Measurements from ENCODE around the gene OSBPL9.

The OSBPL9 gene

GRCh38 chr1:51574796-51575195, 42.1 kb upstream of the OSBPL9 start:
- peak overlapping the region; percentile 93; the same call in 1 of the 2 replicates for H3K27ac ChIP-seq
- TF ChIP-seq POLR2AphosphoS5 (IDR thresholded peaks at IDR 0.05; ENCODE audit: borderline replicate concordance, low read depth, low read length): no peak
- no peak for TF ChIP-seq EZH2 (IDR thresholded peaks at IDR 0.05)
- no peak for TF ChIP-seq FOXP2 (optimal IDR thresholded peaks at IDR 0.05; ENCODE audit: control extremely low read depth, extremely low read length, insufficient read depth)

DNA sequence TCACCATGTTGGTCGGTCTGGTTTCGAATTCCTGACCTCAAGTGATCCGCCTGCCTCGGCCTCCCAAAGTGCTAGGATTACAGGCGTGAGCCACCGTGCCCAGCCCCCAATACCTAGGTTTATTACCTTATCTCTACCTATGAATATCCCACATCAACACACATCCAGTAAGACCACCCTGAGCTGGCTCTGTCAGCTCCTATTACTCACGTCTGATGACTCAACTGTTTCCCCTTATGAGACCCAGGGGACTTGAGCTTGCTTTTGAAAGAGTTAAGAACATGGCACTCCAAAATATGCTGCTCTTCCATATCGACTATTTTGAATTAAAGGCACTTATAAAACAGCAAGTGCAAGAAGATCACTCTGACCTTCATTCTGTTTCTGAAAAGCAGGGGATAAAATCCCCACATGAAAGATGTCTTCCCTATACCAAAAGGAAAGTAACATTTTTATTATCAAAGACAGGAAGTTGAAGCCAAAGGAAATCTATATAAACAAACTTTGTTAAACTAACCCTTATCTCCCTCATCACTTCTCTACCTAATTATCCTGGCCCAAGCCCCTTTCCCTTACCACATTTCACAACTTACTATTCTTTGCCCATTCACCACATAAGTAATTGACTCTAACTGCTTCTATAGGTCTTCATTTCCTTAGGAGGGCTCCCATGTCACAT, 41.3 kb upstream of the OSBPL9 start:
- Histone ChIP-seq H3K9ac (ENCODE audit: insufficient read length) (peak overlapping the region; percentile 45), H3K9me3 (ENCODE audit: low read depth, low read length) (no peaks in the 10 kb centered on the region), H3K36me3 (ENCODE audit: insufficient read depth, low read length) (no peaks in the 10 kb centered on the region), H3K27ac (peak overlapping the region; percentile 93), H3K4me3 (peak overlapping the region; percentile 58)
- TF ChIP-seq EZH2 (IDR thresholded peaks at IDR 0.05) (no peak), POLR2AphosphoS5 (IDR thresholded peaks at IDR 0.05; ENCODE audit: borderline replicate concordance, low read depth, low read length) (peak; percentile 25; the same call in 1 of the 2 replicates), FOXP2 (optimal IDR thresholded peaks at IDR 0.05; ENCODE audit: control extremely low read depth, extremely low read length, insufficient read depth) (no peak)
- peak; percentile 87 for DNase-seq (ENCODE audit: low read depth, low spot score)

More at GRCh38 chr1:51574796-51575195, 42.1 kb upstream of the OSBPL9 start:
- Histone ChIP-seq H3K9me3 (ENCODE audit: low read depth, low read length) (no peaks in the 10 kb centered on the region), H3K4me3 (no peak overlapping the region), H3K9ac (ENCODE audit: insufficient read length) (no peak overlapping the region), H3K36me3 (ENCODE audit: insufficient read depth, low read length) (no peaks in the 10 kb centered on the region)
- DNase-seq (ENCODE audit: low read depth, low spot score): no peak

DNA sequence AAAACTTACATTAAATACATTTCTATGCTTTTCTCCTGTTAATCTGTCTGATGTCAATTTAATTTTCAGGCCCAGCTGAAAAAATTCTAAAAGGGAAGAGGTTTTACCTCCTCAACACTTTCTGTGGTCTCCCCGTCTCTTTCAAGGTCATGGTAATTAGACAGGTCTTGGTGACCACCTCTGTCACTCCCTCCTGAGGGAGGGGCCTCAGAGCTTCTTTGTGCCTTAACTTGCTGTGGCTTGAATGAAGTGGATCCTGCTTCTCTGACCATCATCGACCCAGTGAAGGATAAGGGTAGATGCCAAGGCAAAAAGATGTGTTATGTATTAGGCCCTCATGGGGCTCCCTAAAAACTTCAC, 40.8 kb upstream of the OSBPL9 start:
- peak overlapping the region; percentile 93 for H3K27ac ChIP-seq
- H3K9me3 ChIP-seq (ENCODE audit: low read depth, low read length): no peaks in the 10 kb centered on the region
- H3K36me3 ChIP-seq (ENCODE audit: insufficient read depth, low read length): no peaks in the 10 kb centered on the region
- DNase-seq (ENCODE audit: low read depth, low spot score): no peak
- H3K4me3 ChIP-seq: peak overlapping the region; percentile 58
- H3K9ac ChIP-seq (ENCODE audit: insufficient read length): peak overlapping the region; percentile 45
- TF ChIP-seq POLR2AphosphoS5 (IDR thresholded peaks at IDR 0.05; ENCODE audit: borderline replicate concordance, low read depth, low read length): no peak
- no peak for TF ChIP-seq EZH2 (IDR thresholded peaks at IDR 0.05)
- TF ChIP-seq FOXP2 (optimal IDR thresholded peaks at IDR 0.05; ENCODE audit: control extremely low read depth, extremely low read length, insufficient read depth): no peak

DNA sequence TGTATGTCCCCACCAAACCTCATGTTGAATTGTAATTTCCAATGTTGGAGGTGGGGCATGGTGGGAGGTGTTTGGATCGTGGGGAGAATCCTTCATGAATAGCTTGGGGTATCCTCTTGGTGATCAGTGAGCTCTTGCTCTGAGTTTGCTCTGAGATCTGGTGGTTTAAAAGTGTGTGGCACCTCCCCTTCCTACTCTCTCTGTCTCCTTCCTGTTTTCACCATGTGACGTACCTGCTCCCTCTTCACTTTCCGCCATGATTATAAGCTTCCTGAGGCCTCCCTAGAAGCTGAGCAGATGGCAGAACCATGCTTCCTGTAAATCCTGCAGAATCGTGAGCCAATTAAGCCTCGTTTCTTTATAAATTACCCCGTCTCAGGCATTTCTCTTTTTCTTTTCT, 40.0 kb upstream of the OSBPL9 start:
- no peak overlapping the region for H3K4me3 ChIP-seq
- no peak overlapping the region for H3K27ac ChIP-seq
- DNase-seq (ENCODE audit: low read depth, low spot score): no peak
- H3K9me3 ChIP-seq (ENCODE audit: low read depth, low read length): no peaks in the 10 kb centered on the region
- no peak overlapping the region for H3K9ac ChIP-seq (ENCODE audit: insufficient read length)
- no peak for TF ChIP-seq FOXP2 (optimal IDR thresholded peaks at IDR 0.05; ENCODE audit: control extremely low read depth, extremely low read length, insufficient read depth)
- TF ChIP-seq POLR2AphosphoS5 (IDR thresholded peaks at IDR 0.05; ENCODE audit: borderline replicate concordance, low read depth, low read length): no peak
- no peak for TF ChIP-seq EZH2 (IDR thresholded peaks at IDR 0.05)
- H3K36me3 ChIP-seq (ENCODE audit: insufficient read depth, low read length): no peaks in the 10 kb centered on the region

DNA sequence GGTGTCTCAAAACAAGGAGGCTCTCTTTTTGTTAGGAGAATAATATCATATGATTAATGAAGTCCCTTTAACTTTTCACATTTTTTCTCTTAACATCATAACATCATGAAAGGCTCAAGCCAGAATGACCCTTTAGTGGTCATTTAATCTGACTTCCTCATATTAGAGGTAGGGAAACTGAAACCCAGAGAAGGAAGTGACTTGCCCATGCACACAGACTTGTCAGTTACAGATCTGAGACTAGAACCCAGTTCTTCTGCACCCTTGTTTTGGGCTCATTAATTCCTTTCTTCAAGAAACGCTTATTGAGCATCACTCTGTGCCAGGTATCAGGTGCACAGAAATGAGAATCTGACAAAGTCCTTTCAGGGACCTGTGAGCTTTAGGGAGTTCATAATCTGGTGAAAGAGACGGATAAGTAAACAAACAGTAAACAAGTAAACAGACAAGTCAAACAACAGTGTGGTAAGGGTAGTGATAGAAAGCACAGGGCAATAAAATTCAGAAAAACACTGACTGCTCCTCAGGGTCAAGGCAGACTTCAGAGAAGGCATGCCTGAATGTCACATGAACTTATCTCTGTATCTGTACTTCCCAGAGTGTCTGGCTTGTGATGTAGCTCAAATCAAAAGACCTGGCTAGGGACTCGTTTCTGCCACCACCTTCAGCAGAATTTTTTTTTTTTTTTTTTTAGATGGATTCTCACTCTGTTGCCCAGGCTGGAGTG, 38.3 kb upstream of the OSBPL9 start:
- Histone ChIP-seq H3K9me3 (ENCODE audit: low read depth, low read length) (no peaks in the 10 kb centered on the region), H3K9ac (ENCODE audit: insufficient read length) (no peak overlapping the region), H3K36me3 (ENCODE audit: insufficient read depth, low read length) (no peaks in the 10 kb centered on the region), H3K27ac (no peak overlapping the region), H3K4me3 (no peak overlapping the region)
- no peak for DNase-seq (ENCODE audit: low read depth, low spot score)
- TF ChIP-seq POLR2AphosphoS5 (IDR thresholded peaks at IDR 0.05; ENCODE audit: borderline replicate concordance, low read depth, low read length) (no peak), FOXP2 (optimal IDR thresholded peaks at IDR 0.05; ENCODE audit: control extremely low read depth, extremely low read length, insufficient read depth) (no peak), EZH2 (IDR thresholded peaks at IDR 0.05) (no peak)

- no peak for TF ChIP-seq EZH2 (IDR thresholded peaks at IDR 0.05)
- TF ChIP-seq POLR2AphosphoS5 (IDR thresholded peaks at IDR 0.05; ENCODE audit: borderline replicate concordance, low read depth, low read length): no peak
- TF ChIP-seq FOXP2 (optimal IDR thresholded peaks at IDR 0.05; ENCODE audit: control extremely low read depth, extremely low read length, insufficient read depth): no peak
- Histone ChIP-seq H3K36me3 (ENCODE audit: insufficient read depth, low read length) (no peaks in the 10 kb centered on the region), H3K27ac (no peak overlapping the region), H3K4me3 (no peak overlapping the region), H3K9ac (ENCODE audit: insufficient read length) (no peak overlapping the region), H3K9me3 (ENCODE audit: low read depth, low read length) (no peaks in the 10 kb centered on the region)
- no peak for DNase-seq (ENCODE audit: low read depth, low spot score)
Observed at GRCh38 chr1:51581238-51581637, 35.7 kb upstream of the OSBPL9 start.

DNA sequence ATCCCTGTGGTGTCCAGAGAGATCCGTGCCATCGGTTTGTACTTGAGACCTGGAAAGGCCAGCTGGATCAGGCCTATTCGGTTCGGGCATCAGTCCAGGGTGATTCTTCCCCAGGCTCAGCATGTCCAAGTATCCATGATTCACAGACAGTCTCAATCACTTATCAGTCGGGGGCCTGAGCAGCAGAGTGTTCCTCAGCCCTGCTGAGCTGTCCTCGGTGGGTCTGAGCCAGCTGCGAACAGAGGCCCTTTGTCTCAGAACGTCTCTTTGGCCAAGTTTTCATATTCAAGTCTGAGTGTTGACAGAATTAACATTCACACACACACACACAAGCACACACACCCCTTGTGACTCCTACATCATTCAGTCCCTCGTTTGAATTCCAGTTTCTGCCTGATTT, 33.4 kb upstream of the OSBPL9 start:
- Histone ChIP-seq H3K27ac (no peak overlapping the region), H3K9me3 (ENCODE audit: low read depth, low read length) (no peaks in the 10 kb centered on the region), H3K36me3 (ENCODE audit: insufficient read depth, low read length) (no peaks in the 10 kb centered on the region), H3K9ac (ENCODE audit: insufficient read length) (no peak overlapping the region), H3K4me3 (no peak overlapping the region)
- no peak for DNase-seq (ENCODE audit: low read depth, low spot score)
- no peak for TF ChIP-seq FOXP2 (optimal IDR thresholded peaks at IDR 0.05; ENCODE audit: control extremely low read depth, extremely low read length, insufficient read depth)
- TF ChIP-seq EZH2 (IDR thresholded peaks at IDR 0.05): no peak
- no peak for TF ChIP-seq POLR2AphosphoS5 (IDR thresholded peaks at IDR 0.05; ENCODE audit: borderline replicate concordance, low read depth, low read length)

DNA sequence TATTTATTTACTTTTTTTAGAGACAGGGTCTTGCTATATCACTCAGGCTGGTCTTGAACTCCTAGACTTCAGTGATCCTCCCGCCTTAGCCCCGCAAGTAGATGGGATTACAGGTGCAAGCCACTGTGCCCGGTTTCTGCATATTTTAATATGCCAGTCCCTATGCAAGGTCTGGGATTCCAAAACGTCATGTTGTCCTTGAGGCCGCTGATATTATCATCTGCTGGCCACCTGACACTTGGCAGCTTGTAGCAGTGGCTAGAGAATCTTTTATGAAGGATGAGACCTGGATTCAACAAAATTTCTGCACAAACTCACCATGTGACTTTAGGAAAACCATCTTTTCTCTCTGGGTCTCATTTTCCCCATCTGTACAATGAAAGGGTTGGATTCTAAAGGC, 32.9 kb upstream of the OSBPL9 start:
- Histone ChIP-seq H3K27ac (no peak overlapping the region), H3K36me3 (ENCODE audit: insufficient read depth, low read length) (no peaks in the 10 kb centered on the region), H3K4me3 (no peak overlapping the region), H3K9me3 (ENCODE audit: low read depth, low read length) (no peaks in the 10 kb centered on the region), H3K9ac (ENCODE audit: insufficient read length) (no peak overlapping the region)
- DNase-seq (ENCODE audit: low read depth, low spot score): no peak
- TF ChIP-seq FOXP2 (optimal IDR thresholded peaks at IDR 0.05; ENCODE audit: control extremely low read depth, extremely low read length, insufficient read depth) (no peak), EZH2 (IDR thresholded peaks at IDR 0.05) (no peak), POLR2AphosphoS5 (IDR thresholded peaks at IDR 0.05; ENCODE audit: borderline replicate concordance, low read depth, low read length) (no peak)
